H1 (cell line): ENCODE data around the gene LRFN3. TPM values are rescaled to one million over a fixed set of nuclear protein-coding genes. Genes with fewer than 3 reads are reported as not detected.

Experiments used
- CTCF ChIA-PET: fragments of 300-600 bp; sonication (Branson Sonifier 250); formaldehyde crosslinking; loops from one replicate; lab custom pipeline; 2021; ENCODE audit not compliant: partially characterized antibody; lab: Charles Lee
- POLR2A ChIA-PET: fragments of 300-600 bp; sonication (Branson Sonifier 250); formaldehyde crosslinking; loops from one replicate; lab custom pipeline; 2021; ENCODE audit warnings: inconsistent platforms; ENCODE audit not compliant: partially characterized antibody; lab: Charles Lee
- DNase-seq, 2 experiments: peaks; one replicate each; pipeline versions ENCODE4 v3.0.0 to v3.0.0-alpha.2; 2010 to 2022; ENCODE audit warnings: low spot score in 2 of 2, low read depth in 1 of 2, mixed read lengths in 1 of 2
- FAIRE-seq: peaks from 2 replicates; lab custom pipeline; 2011; peaks lifted over from hg19 to GRCh38; lab: Jason Lieb, UNC
- H2AFZ ChIP-seq: 2 replicates; pipeline ENCODE4 v1.8.1; 2012; ENCODE audit warnings: low read length, inconsistent platforms
- H2AK5ac ChIP-seq: 2 replicates; pipeline ENCODE4 v1.6.1; 2013; ENCODE audit warnings: low read depth, low read length
- H2BK120ac ChIP-seq: replicated peaks from 2 replicates; pipeline ENCODE3; 2013; ENCODE audit warnings: low read depth, low read length, inconsistent platforms
- H2BK12ac ChIP-seq: 2 replicates; pipeline ENCODE4 v1.6.1; 2013; ENCODE audit warnings: low read depth, low read length
- H2BK15ac ChIP-seq: 2 replicates; pipeline ENCODE4 v1.6.1; 2013; ENCODE audit warnings: low read length
- H2BK20ac ChIP-seq: 2 replicates; pipeline ENCODE4 v1.6.1; 2013; ENCODE audit warnings: low read length
- H2BK5ac ChIP-seq: 2 replicates; pipeline ENCODE4 v1.6.1; 2013; ENCODE audit warnings: low read depth, low read length
- H3K14ac ChIP-seq: 2 replicates; pipeline ENCODE4 v1.6.1; 2013; ENCODE audit warnings: inconsistent platforms; ENCODE audit not compliant: insufficient read length
- H3K18ac ChIP-seq: 2 replicates; pipeline ENCODE4 v1.6.1; 2013; ENCODE audit warnings: low read length; ENCODE audit errors: extremely low read depth
- H3K23ac ChIP-seq: 2 replicates; pipeline ENCODE4 v1.6.1; 2013; ENCODE audit warnings: inconsistent platforms; ENCODE audit not compliant: insufficient read length
- H3K23me2 ChIP-seq: 2 replicates; pipeline ENCODE4 v1.6.1; 2013; ENCODE audit warnings: low read depth, low read length
- H3K27ac ChIP-seq: 2 replicates; pipeline ENCODE4 v1.6.1; 2011; ENCODE audit warnings: low read depth, low read length, inconsistent platforms
- H3K27me3 ChIP-seq, 4 experiments: replicated peaks in 1 of 4; 1 replicate in 1 of 4; 2 replicates in 3 of 4; pipeline versions ENCODE4 v1.6.1 to v1.8.1; 2011 to 2013; ENCODE audit warnings: low read length in 3 of 4, mild to moderate bottlenecking in 3 of 4, inconsistent platforms in 2 of 4, mixed read lengths in 2 of 4, moderate library complexity in 1 of 4; ENCODE audit not compliant: control insufficient read depth in 3 of 4, insufficient read depth in 3 of 4; ENCODE audit errors: extremely low read depth in 1 of 4
- H3K36me3 ChIP-seq, 4 experiments: 2 replicates each; pipeline versions ENCODE4 v1.6.1 to v1.8.1; 2011 to 2013; ENCODE audit warnings: mild to moderate bottlenecking in 4 of 4, low read length in 3 of 4, moderate library complexity in 2 of 4, control low read depth in 1 of 4, inconsistent platforms in 1 of 4; ENCODE audit not compliant: insufficient read depth in 4 of 4, control insufficient read depth in 2 of 4
- H3K4ac ChIP-seq: replicated peaks from 2 replicates; pipeline ENCODE3; 2013; ENCODE audit warnings: low read length, low read depth, mixed read lengths, inconsistent platforms; ENCODE audit not compliant: insufficient read length
- H3K4me1 ChIP-seq, 4 experiments: replicated peaks in 1 of 4; 1 replicate in 1 of 4; 2 replicates in 3 of 4; pipeline versions ENCODE4 v1.6.1 to v1.8.1; 2011 to 2013; ENCODE audit warnings: low read length in 3 of 4, inconsistent platforms in 2 of 4, mixed read lengths in 1 of 4; ENCODE audit not compliant: insufficient read depth in 4 of 4, control insufficient read depth in 3 of 4
- H3K4me2 ChIP-seq, 2 experiments: 2 replicates each; pipeline versions ENCODE4 v1.6.1 to v1.8.1; 2011 to 2013; ENCODE audit warnings: low read depth in 2 of 2, low read length in 2 of 2, control low read depth in 1 of 2, inconsistent platforms in 1 of 2, mild to moderate bottlenecking in 1 of 2; ENCODE audit not compliant: insufficient read depth in 1 of 2
- H3K4me3 ChIP-seq, 4 experiments: fragments of 200-600, 300-600 bp in 1 of 4; sonication (generic), shearing (Covaris generic), sonication (Bioruptor Twin) in 1 of 4; 2 replicates each; pipeline versions ENCODE4 v1.5.1 to v1.8.1; 2011 to 2016; ENCODE audit warnings: low read length in 4 of 4, low read depth in 3 of 4, control low read depth in 2 of 4, inconsistent platforms in 2 of 4, mild to moderate bottlenecking in 2 of 4, mixed read lengths in 1 of 4, moderate library complexity in 1 of 4; ENCODE audit not compliant: insufficient read depth in 2 of 4; ENCODE audit errors: extremely low read depth in 1 of 4
- H3K56ac ChIP-seq: replicated peaks from 2 replicates; pipeline ENCODE3; 2013; ENCODE audit warnings: low read depth, mild to moderate bottlenecking, mixed read lengths, low read length, inconsistent platforms; ENCODE audit not compliant: insufficient read length
- H3K79me1 ChIP-seq: 2 replicates; pipeline ENCODE4 v1.6.1; 2013; ENCODE audit warnings: low read depth, low read length, control low read depth
- H3K79me2 ChIP-seq, 2 experiments: 2 replicates each; pipeline versions ENCODE4 v1.6.1 to v1.8.1; 2012 to 2013; ENCODE audit warnings: low read length in 2 of 2, mild to moderate bottlenecking in 2 of 2, inconsistent platforms in 1 of 2; ENCODE audit not compliant: insufficient read depth in 2 of 2, control insufficient read depth in 1 of 2
- H3K9ac ChIP-seq, 4 experiments: replicated peaks in 1 of 4; 1 replicate in 1 of 4; 2 replicates in 3 of 4; pipeline versions ENCODE4 v1.6.1 to v1.8.1; 2011 to 2013; ENCODE audit warnings: low read depth in 3 of 4, low read length in 3 of 4, control low read depth in 2 of 4, mild to moderate bottlenecking in 2 of 4, moderate library complexity in 2 of 4, inconsistent platforms in 1 of 4; ENCODE audit errors: extremely low read depth in 1 of 4
- H3K9me3 ChIP-seq, 2 experiments: 2 replicates each; pipeline versions ENCODE4 v1.6.1 to v1.8.1; 2012 to 2013; ENCODE audit warnings: mild to moderate bottlenecking in 2 of 2, moderate library complexity in 2 of 2, control low read depth in 1 of 2, inconsistent platforms in 1 of 2, low read depth in 1 of 2, low read length in 1 of 2, mixed read lengths in 1 of 2; ENCODE audit not compliant: insufficient read depth in 2 of 2
- H4K20me1 ChIP-seq, 2 experiments: replicated peaks in 1 of 2; 2 replicates each; pipeline versions ENCODE3 to v1.8.1; 2011 to 2013; ENCODE audit warnings: inconsistent platforms in 2 of 2, low read length in 2 of 2, mild to moderate bottlenecking in 1 of 2; ENCODE audit not compliant: insufficient read depth in 2 of 2, control insufficient read depth in 1 of 2
- H4K5ac ChIP-seq: 2 replicates; pipeline ENCODE4 v1.6.1; 2013; ENCODE audit warnings: low read length, low read depth, mixed read lengths, inconsistent platforms; ENCODE audit not compliant: insufficient read length
- H4K8ac ChIP-seq: 2 replicates; pipeline ENCODE4 v1.8.0; 2013; ENCODE audit warnings: mild to moderate bottlenecking, moderate library complexity, low read length, inconsistent platforms; ENCODE audit not compliant: insufficient read depth; ENCODE audit errors: extremely low read depth
- H4K91ac ChIP-seq: replicated peaks from 2 replicates; pipeline ENCODE3; 2013; ENCODE audit warnings: low read length, mixed read lengths, inconsistent platforms; ENCODE audit not compliant: insufficient read length
- CTCF ChIP-seq, 3 experiments: IDR thresholded peaks; 1 replicate in 2 of 3; 2 replicates in 1 of 3; pipeline versions ENCODE4 v1.5.1 to v1.6.1; 2011; ENCODE audit warnings: low read length in 3 of 3, mild to moderate bottlenecking in 3 of 3, inconsistent platforms in 2 of 3, low read depth in 1 of 3, moderate library complexity in 1 of 3; ENCODE audit not compliant: insufficient read depth in 1 of 3; ENCODE audit errors: control extremely low read depth in 1 of 3
- E2F6 ChIP-seq: IDR thresholded peaks from 2 replicates; pipeline ENCODE4 v1.6.1; 2012; ENCODE audit warnings: inconsistent platforms
- EZH2 ChIP-seq: fragments of 200-600 bp; sonication (generic); IDR thresholded peaks from 2 replicates; pipeline ENCODE4 v1.7.1; 2012; ENCODE audit warnings: low read depth, mild to moderate bottlenecking, moderate library complexity, low read length, inconsistent platforms; ENCODE audit not compliant: severe bottlenecking
- GABPA ChIP-seq: IDR thresholded peaks from 2 replicates; pipeline ENCODE4 v1.6.1; 2011; ENCODE audit warnings: mild to moderate bottlenecking, low read length, moderate library complexity, borderline replicate concordance; ENCODE audit not compliant: insufficient read depth
- JUN ChIP-seq: IDR thresholded peaks from 2 replicates; pipeline ENCODE4 v1.6.1; 2011; ENCODE audit warnings: low read depth, mild to moderate bottlenecking, improper control_type of control experiment, low read length
- PHF8 ChIP-seq: fragments of 200-600 bp; sonication (generic); conservative IDR thresholded peaks from 2 replicates; pipeline ENCODE4 v1.7.1; 2012; ENCODE audit warnings: low read depth, mild to moderate bottlenecking, inconsistent platforms, low read length, moderate library complexity
- RFX5 ChIP-seq: IDR thresholded peaks from 2 replicates; pipeline ENCODE4 v1.6.1; 2011; ENCODE audit warnings: low read depth, low read length, improper control_type of control experiment, borderline replicate concordance
- SIN3A ChIP-seq, 2 experiments: IDR thresholded peaks in 1 of 2; conservative IDR thresholded peaks in 1 of 2; 2 replicates each; pipeline ENCODE4 v1.6.1; 2011 to 2012; ENCODE audit warnings: low read length in 2 of 2, improper control_type of control experiment in 1 of 2, low read depth in 1 of 2, mild to moderate bottlenecking in 1 of 2
- SP2 ChIP-seq: IDR thresholded peaks from 2 replicates; pipeline ENCODE4 v1.6.1; 2012; ENCODE audit warnings: mild to moderate bottlenecking, low read length, inconsistent platforms
- SP4 ChIP-seq: IDR thresholded peaks from 2 replicates; pipeline ENCODE4 v1.6.1; 2012; ENCODE audit warnings: low read length, inconsistent platforms
- WGBS, 2 experiments: shearing (Covaris generic) in 1 of 2; methylation state at CpG; one replicate each; pipeline versions ENCODE4 v1.1.6 to v1.1.7; 2013 to 2015; ENCODE audit warnings: low lambda C conversion rate in 2 of 2, mixed read lengths in 2 of 2, inconsistent platforms in 1 of 2, low coverage in 1 of 2, missing lambda C conversion rate in 1 of 2; ENCODE audit not compliant: insufficient replicate concordance in 2 of 2, insufficient coverage in 1 of 2, insufficient read length in 1 of 2; ENCODE audit errors: extremely low coverage in 1 of 2, missing lambda C conversion rate in 1 of 2; 5-methylcytosine and 5-hydroxymethylcytosine counted together
- polyA plus RNA-seq, 7 experiments: library from polyadenylated mRNA; depleted of rRNA in 3 of 7; stranded (reverse) in 5 of 7; unstranded in 2 of 7; fragments of >200 nt in 5 of 7; fragments of 200-250 nt in 2 of 7; gene quantifications; 1 replicate in 5 of 7; 2 replicates in 1 of 7; 4 replicates in 1 of 7; pipeline versions ENCODE4 v1.2.1 to v1.2.3, GENCODE V29; 2011 to 2013; ENCODE audit warnings: missing spikeins in 2 of 7, mixed read lengths in 2 of 7
- total RNA-seq: library from RNA; stranded (reverse); fragmentation: NEBNext Ultra II Directional; extraction: Animal tissue kit (Norgen Biotek cat#: 25700); gene quantifications from 2 replicates; pipeline ENCODE4 v1.2.1, GENCODE V29; 2021

Gene LRFN3
- total and polyA plus RNA-seq, 2 of the 8 experiments (the other 6 are each of a cell fraction or from before 2014, with no cell fraction given), result 4.6 to 16.8 TPM

GRCh38 chr19:35983177-35983576, 47.0 kb downstream of the LRFN3 start:
- Histone ChIP-seq H3K27ac (no peak overlapping the region), H2BK12ac (0 out of 2 replicates have a peak overlapping the region, but pooled peaks have one; percentile 9), H2BK120ac (no peak overlapping the region), H3K9me3 (no peaks in the 10 kb centered on the region), H3K4me3 (no peak overlapping the region), H3K23me2 (peaks cover 4% of the 10 kb centered on the region; the same call in 1 of the 2 replicates), H2BK15ac (no peak overlapping the region), H3K18ac (no peak overlapping the region; the same call in 1 of the 2 replicates), H2AFZ (no peak overlapping the region), H4K8ac (no peak overlapping the region), H3K9ac (no peak overlapping the region), H3K4me2 (no peak overlapping the region), H4K91ac (no peak overlapping the region), H3K56ac (no peak overlapping the region), H3K79me1 (no peaks in the 10 kb centered on the region), H3K14ac (no peak overlapping the region), H2AK5ac (no peak overlapping the region), H3K27me3 (peaks cover 0 to 16% (median 13%) of the 10 kb centered on the region in 4 experiments; a peak in 5 of 7 replicates), H2BK5ac (no peak overlapping the region), H3K4ac (no peak overlapping the region), H4K20me1 (no peaks in the 10 kb centered on the region), H3K4me1 (peaks cover 0 to 6% (median 3%) of the 10 kb centered on the region in 4 experiments; a peak in 5 of 7 replicates), H4K5ac (no peak overlapping the region), H2BK20ac (no peak overlapping the region), H3K23ac (no peak overlapping the region), H3K79me2 (no peaks in the 10 kb centered on the region), H3K36me3 (no peaks in the 10 kb centered on the region)
- WGBS, 2 experiments, result 83% methylated on average over 8 of the region's 8 CpGs; no CpG with 5 or more reads in 1 of the 2 experiments
- POLR2A ChIA-PET, result interaction anchor here (0.7 to 1.1 kb wide), 3 partner anchors 8 to 477 kb away, joined by 3 read pairs; no protein-coding TSS in a partner anchor
- no peak for DNase-seq
- FAIRE-seq, result no peak
- CTCF ChIA-PET, result interaction anchor here (0.8 to 2.5 kb wide), 2 partner anchors 17 to 25 kb away, joined by 3 to 6 read pairs; no protein-coding TSS in a partner anchor
- TF ChIP-seq PHF8 (no peak), CTCF (IDR thresholded peaks at IDR 0.05; ENCODE audit: control extremely low read depth in 1 of 3, insufficient read depth in 1 of 3, low read depth in 1 of 3, low read length in 3 of 3) (no peak), SIN3A (conservative IDR thresholded peaks at IDR 0.05 in 1 of 2, IDR thresholded peaks at IDR 0.05 in 1 of 2; ENCODE audit: low read depth in 1 of 2, low read length in 2 of 2) (no peak), SP2 (no peak), GABPA (no peak), SP4 (no peak), E2F6 (no peak), EZH2 (no peak), RFX5 (no peak), JUN (no peak)
